C4-2B (cell line): ENCODE measurements around the gene CCDC185.

ENCODE experiments used
- CTCF ChIP-seq: fragments of 450-650 bp; conservative IDR thresholded peaks from 2 replicates; pipeline ENCODE4 v1.5.1; 2017; ENCODE audit warnings: mild to moderate bottlenecking
- ZFX ChIP-seq: fragments of 450-650 bp; IDR thresholded peaks from 2 replicates; pipeline ENCODE4 v1.6.1; 2017

- no peak for TF ChIP-seq CTCF
- no peak for TF ChIP-seq ZFX
Measured at GRCh38 chr1:223394242-223394641, 1.0 kb downstream of the CCDC185 start.
